ENCODE results near the gene CHRNB1. TPM values are rescaled to one million over a fixed set of nuclear protein-coding genes. Genes with fewer than 3 reads are reported as not detected.
A peak's percentile ranks its signal among the peaks of the same experiment; 100 is the strongest.

CHRNB1 gene
- total and polyA plus RNA-seq, 2 experiments from 2014 or later, result 11.1 to 11.2 TPM

DNA sequence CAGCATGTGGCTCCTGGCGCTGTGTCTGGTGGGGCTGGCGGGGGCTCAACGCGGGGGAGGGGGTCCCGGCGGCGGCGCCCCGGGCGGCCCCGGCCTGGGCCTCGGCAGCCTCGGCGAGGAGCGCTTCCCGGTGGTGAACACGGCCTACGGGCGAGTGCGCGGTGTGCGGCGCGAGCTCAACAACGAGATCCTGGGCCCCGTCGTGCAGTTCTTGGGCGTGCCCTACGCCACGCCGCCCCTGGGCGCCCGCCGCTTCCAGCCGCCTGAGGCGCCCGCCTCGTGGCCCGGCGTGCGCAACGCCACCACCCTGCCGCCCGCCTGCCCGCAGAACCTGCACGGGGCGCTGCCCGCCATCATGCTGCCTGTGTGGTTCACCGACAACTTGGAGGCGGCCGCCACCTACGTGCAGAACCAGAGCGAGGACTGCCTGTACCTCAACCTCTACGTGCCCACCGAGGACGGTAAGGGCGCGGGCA is 36.6 kb upstream of the CHRNB1 start (continued):
- TF ChIP-seq, protein P1, sequence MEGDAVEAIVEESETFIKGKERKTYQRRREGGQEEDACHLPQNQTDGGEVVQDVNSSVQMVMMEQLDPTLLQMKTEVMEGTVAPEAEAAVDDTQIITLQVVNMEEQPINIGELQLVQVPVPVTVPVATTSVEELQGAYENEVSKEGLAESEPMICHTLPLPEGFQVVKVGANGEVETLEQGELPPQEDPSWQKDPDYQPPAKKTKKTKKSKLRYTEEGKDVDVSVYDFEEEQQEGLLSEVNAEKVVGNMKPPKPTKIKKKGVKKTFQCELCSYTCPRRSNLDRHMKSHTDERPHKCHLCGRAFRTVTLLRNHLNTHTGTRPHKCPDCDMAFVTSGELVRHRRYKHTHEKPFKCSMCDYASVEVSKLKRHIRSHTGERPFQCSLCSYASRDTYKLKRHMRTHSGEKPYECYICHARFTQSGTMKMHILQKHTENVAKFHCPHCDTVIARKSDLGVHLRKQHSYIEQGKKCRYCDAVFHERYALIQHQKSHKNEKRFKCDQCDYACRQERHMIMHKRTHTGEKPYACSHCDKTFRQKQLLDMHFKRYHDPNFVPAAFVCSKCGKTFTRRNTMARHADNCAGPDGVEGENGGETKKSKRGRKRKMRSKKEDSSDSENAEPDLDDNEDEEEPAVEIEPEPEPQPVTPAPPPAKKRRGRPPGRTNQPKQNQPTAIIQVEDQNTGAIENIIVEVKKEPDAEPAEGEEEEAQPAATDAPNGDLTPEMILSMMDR (conservative IDR thresholded peaks at IDR 0.05; ENCODE audit: low read depth in 2 of 2), result peak in 1 of 2 experiments; percentile 24; a peak in 1 of 4 replicates

- Histone ChIP-seq H3K27me3 (ENCODE audit: insufficient read depth) (no peaks in the 10 kb centered on the region), H4K20me1 (replicated peaks; ENCODE audit: insufficient read depth) (no peaks in the 10 kb centered on the region; the same call in 1 of the 2 replicates), H3K79me2 (replicated peaks; ENCODE audit: insufficient read depth) (peaks cover 8% of the 10 kb centered on the region; the same call in 1 of the 2 replicates), H2AFZ (0 out of 2 replicates have a peak overlapping the region, but pooled peaks have one; percentile 32), H3K4me2 (peak overlapping the region; percentile 81), H3F3A (replicated peaks; ENCODE audit: low read depth) (peaks cover 13% of the 10 kb centered on the region), H3K9me2 (ENCODE audit: insufficient read depth) (no peaks in the 10 kb centered on the region), H3K4me3 (peak overlapping the region; percentile 57), H3K27ac (ENCODE audit: low read depth) (no peak overlapping the region), H3K36me3 (ENCODE audit: insufficient read depth) (no peaks in the 10 kb centered on the region; the same call in 1 of the 2 replicates), H3K4me1 (ENCODE audit: insufficient read depth) (peaks cover 22% of the 10 kb centered on the region)
- H3K27ac Mint-ChIP-seq, result no peak overlapping the region
- peaks cover 21% of the 10 kb centered on the region for H3K36me3 Mint-ChIP-seq (ENCODE audit: low read depth)
- H3K4me3 Mint-ChIP-seq, result peak overlapping the region; percentile 49
- H3K27me3 Mint-ChIP-seq (ENCODE audit: insufficient read depth, low read depth, poor library complexity), result peaks cover 18% of the 10 kb centered on the region
- peaks cover 36% of the 10 kb centered on the region for H3K4me1 Mint-ChIP-seq
- H3K9me3 Mint-ChIP-seq, result no peaks in the 10 kb centered on the region
- ATAC-seq, result no peak
- DNase-seq (ENCODE audit: low spot score), result no peak
- TF ChIP-seq NANOG (IDR thresholded peaks at IDR 0.05; ENCODE audit: borderline replicate concordance) (no peak), CREB1 (CRISPR knock-in tag; IDR thresholded peaks at IDR 0.05; ENCODE audit: low read depth) (no peak), JUNB (IDR thresholded peaks at IDR 0.05; ENCODE audit: unreplicated experiment) (no peak), ZNF114 (CRISPR knock-in tag; IDR thresholded peaks at IDR 0.05) (no peak), ZNF331 (CRISPR knock-in tag; IDR thresholded peaks at IDR 0.05; ENCODE audit: low read depth) (no peak), EZH2phosphoT487 (IDR thresholded peaks at IDR 0.05; ENCODE audit: unreplicated experiment) (no peak)
- TF ChIP-seq, protein P1 (conservative IDR thresholded peaks at IDR 0.05; ENCODE audit: low read depth in 2 of 2), result no peak
- TF ChIP-seq, protein P2, sequence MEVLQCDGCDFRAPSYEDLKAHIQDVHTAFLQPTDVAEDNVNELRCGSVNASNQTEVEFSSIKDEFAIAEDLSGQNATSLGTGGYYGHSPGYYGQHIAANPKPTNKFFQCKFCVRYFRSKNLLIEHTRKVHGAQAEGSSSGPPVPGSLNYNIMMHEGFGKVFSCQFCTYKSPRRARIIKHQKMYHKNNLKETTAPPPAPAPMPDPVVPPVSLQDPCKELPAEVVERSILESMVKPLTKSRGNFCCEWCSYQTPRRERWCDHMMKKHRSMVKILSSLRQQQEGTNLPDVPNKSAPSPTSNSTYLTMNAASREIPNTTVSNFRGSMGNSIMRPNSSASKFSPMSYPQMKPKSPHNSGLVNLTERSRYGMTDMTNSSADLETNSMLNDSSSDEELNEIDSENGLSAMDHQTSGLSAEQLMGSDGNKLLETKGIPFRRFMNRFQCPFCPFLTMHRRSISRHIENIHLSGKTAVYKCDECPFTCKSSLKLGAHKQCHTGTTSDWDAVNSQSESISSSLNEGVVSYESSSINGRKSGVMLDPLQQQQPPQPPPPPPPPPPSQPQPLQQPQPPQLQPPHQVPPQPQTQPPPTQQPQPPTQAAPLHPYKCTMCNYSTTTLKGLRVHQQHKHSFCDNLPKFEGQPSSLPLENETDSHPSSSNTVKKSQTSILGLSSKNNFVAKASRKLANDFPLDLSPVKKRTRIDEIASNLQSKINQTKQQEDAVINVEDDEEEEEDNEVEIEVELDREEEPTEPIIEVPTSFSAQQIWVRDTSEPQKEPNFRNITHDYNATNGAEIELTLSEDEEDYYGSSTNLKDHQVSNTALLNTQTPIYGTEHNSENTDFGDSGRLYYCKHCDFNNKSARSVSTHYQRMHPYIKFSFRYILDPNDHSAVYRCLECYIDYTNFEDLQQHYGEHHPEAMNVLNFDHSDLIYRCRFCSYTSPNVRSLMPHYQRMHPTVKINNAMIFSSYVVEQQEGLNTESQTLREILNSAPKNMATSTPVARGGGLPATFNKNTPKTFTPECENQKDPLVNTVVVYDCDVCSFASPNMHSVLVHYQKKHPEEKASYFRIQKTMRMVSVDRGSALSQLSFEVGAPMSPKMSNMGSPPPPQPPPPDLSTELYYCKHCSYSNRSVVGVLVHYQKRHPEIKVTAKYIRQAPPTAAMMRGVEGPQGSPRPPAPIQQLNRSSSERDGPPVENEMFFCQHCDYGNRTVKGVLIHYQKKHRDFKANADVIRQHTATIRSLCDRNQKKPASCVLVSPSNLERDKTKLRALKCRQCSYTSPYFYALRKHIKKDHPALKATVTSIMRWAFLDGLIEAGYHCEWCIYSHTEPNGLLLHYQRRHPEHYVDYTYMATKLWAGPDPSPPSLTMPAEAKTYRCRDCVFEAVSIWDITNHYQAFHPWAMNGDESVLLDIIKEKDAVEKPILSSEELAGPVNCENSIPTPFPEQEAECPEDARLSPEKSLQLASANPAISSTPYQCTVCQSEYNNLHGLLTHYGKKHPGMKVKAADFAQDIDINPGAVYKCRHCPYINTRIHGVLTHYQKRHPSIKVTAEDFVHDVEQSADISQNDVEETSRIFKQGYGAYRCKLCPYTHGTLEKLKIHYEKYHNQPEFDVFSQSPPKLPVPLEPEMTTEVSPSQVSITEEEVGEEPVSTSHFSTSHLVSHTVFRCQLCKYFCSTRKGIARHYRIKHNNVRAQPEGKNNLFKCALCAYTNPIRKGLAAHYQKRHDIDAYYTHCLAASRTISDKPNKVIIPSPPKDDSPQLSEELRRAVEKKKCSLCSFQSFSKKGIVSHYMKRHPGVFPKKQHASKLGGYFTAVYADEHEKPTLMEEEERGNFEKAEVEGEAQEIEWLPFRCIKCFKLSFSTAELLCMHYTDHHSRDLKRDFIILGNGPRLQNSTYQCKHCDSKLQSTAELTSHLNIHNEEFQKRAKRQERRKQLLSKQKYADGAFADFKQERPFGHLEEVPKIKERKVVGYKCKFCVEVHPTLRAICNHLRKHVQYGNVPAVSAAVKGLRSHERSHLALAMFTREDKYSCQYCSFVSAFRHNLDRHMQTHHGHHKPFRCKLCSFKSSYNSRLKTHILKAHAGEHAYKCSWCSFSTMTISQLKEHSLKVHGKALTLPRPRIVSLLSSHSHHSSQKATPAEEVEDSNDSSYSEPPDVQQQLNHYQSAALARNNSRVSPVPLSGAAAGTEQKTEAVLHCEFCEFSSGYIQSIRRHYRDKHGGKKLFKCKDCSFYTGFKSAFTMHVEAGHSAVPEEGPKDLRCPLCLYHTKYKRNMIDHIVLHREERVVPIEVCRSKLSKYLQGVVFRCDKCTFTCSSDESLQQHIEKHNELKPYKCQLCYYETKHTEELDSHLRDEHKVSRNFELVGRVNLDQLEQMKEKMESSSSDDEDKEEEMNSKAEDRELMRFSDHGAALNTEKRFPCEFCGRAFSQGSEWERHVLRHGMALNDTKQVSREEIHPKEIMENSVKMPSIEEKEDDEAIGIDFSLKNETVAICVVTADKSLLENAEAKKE (CRISPR knock-in tag; IDR thresholded peaks at IDR 0.05), result no peak
- TF ChIP-seq, protein P3, sequence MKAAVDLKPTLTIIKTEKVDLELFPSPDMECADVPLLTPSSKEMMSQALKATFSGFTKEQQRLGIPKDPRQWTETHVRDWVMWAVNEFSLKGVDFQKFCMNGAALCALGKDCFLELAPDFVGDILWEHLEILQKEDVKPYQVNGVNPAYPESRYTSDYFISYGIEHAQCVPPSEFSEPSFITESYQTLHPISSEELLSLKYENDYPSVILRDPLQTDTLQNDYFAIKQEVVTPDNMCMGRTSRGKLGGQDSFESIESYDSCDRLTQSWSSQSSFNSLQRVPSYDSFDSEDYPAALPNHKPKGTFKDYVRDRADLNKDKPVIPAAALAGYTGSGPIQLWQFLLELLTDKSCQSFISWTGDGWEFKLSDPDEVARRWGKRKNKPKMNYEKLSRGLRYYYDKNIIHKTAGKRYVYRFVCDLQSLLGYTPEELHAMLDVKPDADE (IDR thresholded peaks at IDR 0.05), result no peak
These were observed 36.0 kb upstream of the CHRNB1 start for GRCh38 chr17:7408863-7409262.

Measured in GM23338 (cell line).